Activated CD4-positive, alpha-beta T cell treated with anti-CD3 and anti-CD28 coated beads, Interleukin-10, Interleukin-2, amounts not matched to agents 100 ng/mL and 50 ng/mL, durations not matched to agents 16 hours and 8 hours (primary cell): ENCODE data around the gene COX20.
A peak's percentile ranks its signal among the peaks of the same experiment; 100 is the strongest.
"Not testable (repeated sequence)": the region's sequence is repeated elsewhere in the genome, so short reads cannot be mapped to it uniquely, and the experiment has no call there.

Experiments
- DNase-seq: peaks from one replicate; pipeline ENCODE4 v3.0.0-alpha.2; 2020

Gene COX20, protein sequence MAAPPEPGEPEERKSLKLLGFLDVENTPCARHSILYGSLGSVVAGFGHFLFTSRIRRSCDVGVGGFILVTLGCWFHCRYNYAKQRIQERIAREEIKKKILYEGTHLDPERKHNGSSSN

GRCh38 chr1:244835276-244836134 lies at the start of gene COX20:
Gene COX20 (plus strand): TSS chr1:244835658. CDS start chr1:244835715, 57 bp downstream.
- DNase-seq, result peak; percentile 93

GRCh38 chr1:244788493-244789275 lies 46.8 kb upstream of the COX20 start:
- no peak for DNase-seq

- DNase-seq, result no peak
These were observed 46.2 kb upstream of the COX20 start for GRCh38 chr1:244789276-244789580.

DNA sequence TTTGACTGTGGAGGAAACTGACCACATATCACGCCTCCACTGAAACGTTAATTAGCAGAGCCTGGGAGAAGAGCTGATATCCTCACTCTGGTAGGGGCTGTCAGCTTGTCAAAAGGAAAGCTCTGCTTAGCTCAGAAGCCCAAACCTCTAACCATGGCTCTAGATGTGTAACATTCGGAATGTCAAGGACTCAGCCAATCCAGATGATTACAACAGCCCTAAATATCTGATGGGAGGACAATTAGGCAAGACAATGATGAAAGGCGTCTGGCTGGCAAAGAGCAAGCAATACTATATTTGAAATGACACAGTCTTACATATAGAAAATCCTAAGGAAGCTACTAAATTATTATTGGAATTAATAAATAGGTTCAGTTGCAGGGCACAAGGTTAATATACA lies 45.7 kb upstream of the COX20 start:
- DNase-seq, result no peak

DNA sequence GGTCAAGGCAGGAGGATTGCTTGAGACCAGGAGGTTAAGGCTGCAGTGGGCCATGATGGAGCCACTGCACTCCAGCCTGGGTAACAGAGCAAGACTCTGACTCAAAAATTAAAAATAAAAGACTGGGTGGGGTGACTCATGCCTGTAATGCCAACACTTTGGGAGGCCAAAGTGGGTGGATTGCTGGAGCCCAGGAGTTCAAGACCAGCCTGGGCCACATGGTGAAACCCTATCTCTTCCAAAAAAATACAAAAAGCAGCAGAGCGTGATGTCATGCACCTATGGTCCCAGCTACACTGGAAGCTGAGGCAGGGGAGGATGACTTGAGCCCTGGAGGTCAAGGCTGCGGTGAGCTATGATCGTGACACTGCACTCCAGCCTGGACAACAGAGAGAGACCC lies 44.4 kb upstream of the COX20 start:
- DNase-seq, result no peak

- no peak for DNase-seq
These were observed 43.1 kb upstream of the COX20 start for GRCh38 chr1:244792188-244792850.

GRCh38 chr1:244794071-244794470 lies 41.4 kb upstream of the COX20 start:
- DNase-seq, result no peak

GRCh38 chr1:244794516-244794915 lies 40.9 kb upstream of the COX20 start:
- not testable (repeated sequence) for DNase-seq

GRCh38 chr1:244796719-244797406 lies 38.6 kb upstream of the COX20 start:
- DNase-seq, result peak; percentile 51

GRCh38 chr1:244800821-244801220 lies 34.6 kb upstream of the COX20 start:
- DNase-seq, result no peak

- peak; percentile 54 for DNase-seq
These were observed 34.2 kb upstream of the COX20 start for GRCh38 chr1:244801246-244801645.

DNA sequence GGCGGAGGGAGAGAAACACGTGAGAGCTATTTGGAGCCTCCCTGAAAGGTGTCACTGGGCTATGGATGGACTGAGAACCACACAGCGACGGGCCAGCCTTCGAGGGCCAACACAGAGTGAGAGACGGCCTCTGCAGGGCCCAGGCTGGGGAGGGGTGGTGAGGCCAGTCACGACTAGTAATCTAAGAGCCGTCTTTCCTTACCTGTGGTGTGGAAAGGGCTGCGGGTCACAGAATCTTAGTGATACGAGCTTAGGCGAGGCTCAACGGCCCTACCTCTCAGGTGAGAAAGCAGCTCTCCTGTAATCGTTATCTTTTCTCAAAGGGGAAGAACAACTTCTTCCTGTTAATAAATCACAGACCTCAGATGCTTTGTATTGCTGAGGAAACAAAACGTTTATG lies 33.4 kb upstream of the COX20 start:
- no peak for DNase-seq

DNA sequence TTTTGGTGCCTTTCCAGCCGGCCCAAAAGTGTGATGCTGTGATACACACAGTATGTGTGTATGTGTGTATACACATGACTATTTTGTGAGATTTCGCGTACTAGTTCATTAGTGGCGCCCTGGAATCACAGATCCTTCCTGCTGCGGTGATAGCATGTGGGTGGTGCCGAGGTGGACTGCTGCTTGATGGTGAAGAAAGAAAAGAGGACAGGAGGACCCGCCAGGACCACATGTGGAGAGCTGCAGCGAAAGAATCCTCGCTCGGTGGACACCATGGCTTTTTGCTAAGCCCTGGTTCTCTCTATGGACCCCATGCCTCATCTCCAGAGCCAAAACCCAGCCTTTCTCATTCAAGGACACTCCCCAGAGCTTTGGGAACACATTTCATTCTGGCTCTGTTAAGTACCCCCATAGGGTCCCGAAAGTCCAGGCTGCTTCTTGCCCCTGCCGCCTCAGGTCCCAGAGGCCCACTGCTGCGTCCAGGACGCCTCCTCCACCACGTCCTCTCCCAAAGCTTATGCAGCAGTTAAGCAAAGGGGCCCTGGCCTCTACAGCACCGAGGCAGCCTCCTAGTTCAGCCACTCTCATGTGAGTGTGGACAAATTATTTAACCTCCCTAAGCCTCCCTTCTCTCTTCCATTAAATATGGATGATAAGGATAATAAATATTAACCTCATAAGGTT lies 32.8 kb upstream of the COX20 start:
- DNase-seq, result no peak

DNA sequence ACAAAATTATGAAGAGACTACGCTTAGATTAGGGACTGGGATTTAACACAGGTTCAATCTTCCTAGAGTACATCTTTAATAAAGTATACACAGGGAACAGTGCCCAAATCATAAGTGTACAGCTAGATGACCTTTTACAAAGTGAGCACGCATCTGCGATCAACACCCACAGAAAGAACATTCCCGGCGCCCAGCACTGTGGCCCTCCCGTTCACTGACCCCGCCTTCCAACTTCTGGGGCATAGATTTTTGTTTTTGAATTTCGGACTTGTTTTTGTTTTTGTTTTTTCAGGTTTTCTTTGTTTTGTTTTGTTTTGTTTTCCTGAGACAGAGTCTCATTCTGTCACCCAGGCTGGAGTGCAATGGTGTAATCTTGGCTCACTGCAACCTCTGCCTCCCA lies 30.6 kb upstream of the COX20 start:
- DNase-seq, result no peak

DNA sequence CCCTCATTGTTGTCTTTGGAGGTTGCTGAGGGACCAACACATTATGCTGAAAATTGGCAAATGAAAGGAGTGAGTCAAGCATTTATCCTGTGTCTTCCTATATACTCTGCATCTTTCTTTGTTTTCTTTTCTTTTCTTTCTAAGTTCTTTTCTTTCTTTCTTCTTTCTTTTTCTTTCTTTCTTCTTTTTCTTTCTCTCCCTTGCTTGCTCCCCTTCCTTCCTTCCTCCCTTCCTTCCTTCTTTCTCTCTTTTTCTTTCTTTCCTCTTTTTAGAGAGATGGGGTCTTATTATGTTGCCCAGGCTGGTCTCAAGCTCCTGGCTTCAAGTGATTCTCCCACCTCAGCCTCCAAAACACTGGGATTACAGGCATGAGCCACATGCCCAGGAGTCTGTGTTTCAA lies 28.3 kb upstream of the COX20 start:
- DNase-seq, result no peak

DNA sequence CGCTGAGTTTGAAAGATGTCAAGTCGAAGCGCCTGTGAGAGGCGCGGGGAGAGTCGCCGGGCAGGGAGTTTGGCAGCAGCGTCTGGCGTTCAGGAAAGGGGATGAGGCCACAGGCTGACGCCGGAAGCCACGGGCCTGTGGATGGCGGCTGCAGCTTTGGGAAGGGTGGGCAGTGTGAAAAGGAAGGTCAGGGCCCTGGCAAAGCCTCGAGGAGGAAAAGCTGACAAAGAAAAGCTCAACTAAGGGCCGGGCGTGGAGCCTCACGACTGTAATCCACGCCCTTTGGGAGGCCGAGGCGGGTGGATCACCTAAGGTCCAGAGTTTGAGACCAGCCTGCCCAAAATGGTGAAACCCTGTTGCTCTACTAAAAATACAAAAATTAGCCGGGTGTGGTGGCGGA lies 25.2 kb upstream of the COX20 start:
- DNase-seq, result no peak

DNA sequence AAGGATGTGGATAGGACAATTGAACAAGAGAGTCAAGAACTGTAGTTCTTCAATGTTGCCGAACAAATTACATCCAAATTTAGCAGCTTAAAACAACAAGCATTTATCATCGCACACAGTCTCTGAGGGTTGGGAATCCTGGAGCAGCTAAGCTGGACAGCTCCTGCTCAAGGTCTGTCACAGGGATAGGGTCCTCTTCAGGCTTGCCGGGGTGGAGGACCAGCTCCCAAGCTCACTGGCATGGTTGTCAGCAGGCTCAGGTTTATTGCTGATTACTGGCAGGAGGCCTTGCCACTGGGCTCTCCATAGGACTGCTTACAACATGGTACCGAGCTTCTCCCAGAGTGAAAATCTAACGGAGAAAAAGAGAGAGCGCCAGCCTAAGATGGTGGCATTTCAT lies 22.1 kb upstream of the COX20 start:
- no peak for DNase-seq

DNA sequence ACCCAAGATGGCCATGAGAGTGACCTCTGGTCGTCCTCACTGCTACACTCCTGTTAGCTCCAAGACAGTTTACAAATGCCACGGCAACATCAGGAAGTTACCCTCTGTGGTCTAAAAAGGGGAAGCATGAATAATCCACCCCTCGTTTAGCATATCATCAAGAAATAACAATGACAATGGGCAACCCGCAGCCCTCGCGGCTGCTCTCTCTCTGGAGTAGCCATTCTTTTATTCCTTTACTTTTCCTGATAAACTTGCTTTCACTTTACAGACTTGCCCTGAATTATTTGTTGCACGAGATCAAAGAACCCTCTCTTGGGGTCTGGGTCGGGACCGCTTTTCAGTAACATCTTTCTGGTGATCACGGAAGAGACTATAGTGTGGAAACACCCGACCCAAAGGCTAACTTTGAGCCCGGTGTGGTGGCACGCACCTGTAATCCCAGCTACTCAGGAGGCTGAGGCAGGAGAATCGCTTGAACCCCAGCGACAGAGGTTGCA lies 19.8 kb upstream of the COX20 start:
- DNase-seq, result no peak

DNA sequence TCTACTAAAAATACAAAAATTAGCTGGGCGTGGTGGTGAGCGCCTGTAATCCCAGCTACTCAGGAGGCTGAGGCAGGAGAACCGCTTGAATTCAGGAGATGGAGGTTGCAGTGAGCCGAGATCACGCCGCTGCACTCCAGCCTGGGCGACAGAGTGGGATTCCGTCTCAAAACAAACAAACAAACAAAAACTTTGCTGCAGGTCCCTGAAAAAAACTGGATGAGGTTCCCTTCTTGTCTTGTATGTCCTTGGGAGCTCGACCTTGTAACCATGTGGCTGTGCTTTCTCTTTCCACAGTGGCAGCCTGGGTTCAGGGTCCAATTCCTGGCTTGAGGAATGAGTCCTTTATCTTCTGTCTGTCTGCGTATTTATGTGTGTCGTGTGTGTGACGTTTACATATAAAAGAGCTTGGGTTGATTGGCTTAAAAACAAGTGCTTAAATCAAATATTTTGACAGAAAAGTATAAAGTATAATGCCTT lies 18.0 kb upstream of the COX20 start:
- no peak for DNase-seq

DNA sequence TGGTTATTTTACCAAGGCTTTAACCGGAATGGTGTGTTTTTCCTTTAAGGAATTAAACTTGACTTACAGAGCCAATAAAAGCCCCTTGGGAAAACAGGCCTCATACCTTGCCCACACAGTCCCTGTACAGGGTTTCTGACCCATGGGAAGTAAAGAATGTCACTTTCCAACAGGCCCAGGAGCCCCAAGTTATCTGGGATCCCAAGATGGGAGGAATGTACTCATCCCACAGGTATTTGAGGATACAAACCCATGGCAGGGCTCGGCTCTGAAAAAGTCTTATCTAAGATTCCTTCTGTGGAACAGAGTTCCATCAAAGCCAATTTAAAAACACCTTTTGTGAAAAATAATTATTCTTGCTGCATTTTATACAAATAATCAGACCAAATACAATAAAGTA lies 15.3 kb upstream of the COX20 start:
- DNase-seq, result no peak

DNA sequence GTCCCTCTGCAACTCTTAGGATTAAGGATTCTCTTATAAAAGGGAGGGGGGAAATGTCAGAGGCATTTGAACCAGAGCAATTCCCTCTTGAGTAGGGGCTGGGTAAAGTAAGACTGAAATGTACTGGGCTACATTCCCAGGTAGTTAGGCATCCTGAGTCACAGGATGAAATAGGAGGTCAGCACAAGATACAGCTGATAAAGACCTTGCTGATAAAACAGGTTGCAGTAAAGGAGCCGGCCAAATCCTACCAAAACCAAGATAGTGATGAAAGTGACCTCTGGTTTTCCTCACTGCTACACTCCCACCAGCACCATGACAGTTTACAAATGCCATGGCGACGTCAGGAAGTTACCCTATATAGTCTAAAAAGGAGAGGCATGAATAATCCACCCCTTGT lies 14.3 kb upstream of the COX20 start:
- no peak for DNase-seq

GRCh38 chr1:244822878-244823277 lies 12.6 kb upstream of the COX20 start:
- no peak for DNase-seq
